ENCODE measurements around the gene FGF18.

GRCh38 chr5:171479776-171480125, 60.3 kb downstream of the FGF18 start:
- TF ChIP-seq SNAPC5 (CRISPR knock-in tag; IDR thresholded peaks at IDR 0.05): no peak
- TF ChIP-seq BRF2 (IDR thresholded peaks at IDR 0.05; ENCODE audit: borderline replicate concordance, insufficient read depth, insufficient read length): no peak
- no peak for TF ChIP-seq HCFC1 (IDR thresholded peaks at IDR 0.05; ENCODE audit: low read depth, low read length)
- TF ChIP-seq NONO (IDR thresholded peaks at IDR 0.05; ENCODE audit: low read depth in 2 of 2, low read length in 1 of 2): no peak
- TF ChIP-seq ATF3 (IDR thresholded peaks at IDR 0.05): no peak
- no peak for TF ChIP-seq ATF3 (CRISPR knock-in tag; conservative IDR thresholded peaks at IDR 0.05)
